AG04450 (cell line): Measurements from ENCODE around the gene EMP2. TPM values are rescaled to one million over a fixed set of nuclear protein-coding genes. Genes with fewer than 3 reads are reported as not detected.

Experiments used
- CTCF ChIA-PET: fragments of 300-600, 350-600 bp; formaldehyde crosslinking; extraction: SDS; loops from one replicate; lab custom pipeline; 2022; ENCODE audit warnings: antibody characterized with exemption, inconsistent platforms; lab: Charles Lee
- POLR2A ChIA-PET: fragments of 350-600 bp; formaldehyde crosslinking; extraction: SDS; loops from one replicate; lab custom pipeline; 2021; ENCODE audit warnings: antibody characterized with exemption, inconsistent platforms; lab: Yijun Ruan, JAX
- DNase-seq: peaks from one replicate; pipeline ENCODE4 v3.0.0-alpha.2; 2011; ENCODE audit warnings: low read depth, low spot score
- H3K27ac ChIP-seq: one replicate; pipeline ENCODE4 v1.5.1; 2012; ENCODE audit warnings: low read depth, low read length, control low read depth
- H3K27me3 ChIP-seq: one replicate; pipeline ENCODE4 v1.6.0; 2012; ENCODE audit warnings: low read length; ENCODE audit not compliant: control insufficient read depth, insufficient read depth
- H3K4me3 ChIP-seq: 2 replicates; pipeline ENCODE4 v1.5.1; 2011; ENCODE audit warnings: mild to moderate bottlenecking, low read depth, low read length, control low read depth
- H3K9me3 ChIP-seq: 2 replicates; pipeline ENCODE4 v1.5.1; 2012; ENCODE audit warnings: low read length; ENCODE audit not compliant: control insufficient read depth, insufficient read depth
- polyA plus RNA-seq: library from polyadenylated mRNA; depleted of rRNA; stranded (reverse); fragments of >200 nt; gene quantifications from 2 replicates; pipeline ENCODE4 v1.2.3, GENCODE V29; 2011
- TF ChIP-seq, protein P1 (sequence below): IDR thresholded peaks from 2 replicates; pipeline ENCODE4 v1.5.1; 2011; ENCODE audit warnings: low read depth, low read length, control low read depth, inconsistent platforms

EMP2 gene
- polyA plus RNA-seq, 1 experiment, result 15.2 TPM

- Histone ChIP-seq H3K9me3 (no peaks in the 10 kb centered on the region), H3K27ac (no peak overlapping the region), H3K27me3 (no peaks in the 10 kb centered on the region), H3K4me3 (no peak overlapping the region)
- TF ChIP-seq, protein P1, sequence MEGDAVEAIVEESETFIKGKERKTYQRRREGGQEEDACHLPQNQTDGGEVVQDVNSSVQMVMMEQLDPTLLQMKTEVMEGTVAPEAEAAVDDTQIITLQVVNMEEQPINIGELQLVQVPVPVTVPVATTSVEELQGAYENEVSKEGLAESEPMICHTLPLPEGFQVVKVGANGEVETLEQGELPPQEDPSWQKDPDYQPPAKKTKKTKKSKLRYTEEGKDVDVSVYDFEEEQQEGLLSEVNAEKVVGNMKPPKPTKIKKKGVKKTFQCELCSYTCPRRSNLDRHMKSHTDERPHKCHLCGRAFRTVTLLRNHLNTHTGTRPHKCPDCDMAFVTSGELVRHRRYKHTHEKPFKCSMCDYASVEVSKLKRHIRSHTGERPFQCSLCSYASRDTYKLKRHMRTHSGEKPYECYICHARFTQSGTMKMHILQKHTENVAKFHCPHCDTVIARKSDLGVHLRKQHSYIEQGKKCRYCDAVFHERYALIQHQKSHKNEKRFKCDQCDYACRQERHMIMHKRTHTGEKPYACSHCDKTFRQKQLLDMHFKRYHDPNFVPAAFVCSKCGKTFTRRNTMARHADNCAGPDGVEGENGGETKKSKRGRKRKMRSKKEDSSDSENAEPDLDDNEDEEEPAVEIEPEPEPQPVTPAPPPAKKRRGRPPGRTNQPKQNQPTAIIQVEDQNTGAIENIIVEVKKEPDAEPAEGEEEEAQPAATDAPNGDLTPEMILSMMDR, result no peak
- ChIA-PET CTCF (no interaction called here), POLR2A (no interaction called here)
- DNase-seq, result no peak
Measured at GRCh38 chr16:10571354-10571753, 9.0 kb downstream of the EMP2 start.

GRCh38 chr16:10569621-10570020, 10.8 kb downstream of the EMP2 start:
- Histone ChIP-seq H3K27me3 (no peaks in the 10 kb centered on the region), H3K9me3 (no peaks in the 10 kb centered on the region), H3K27ac (no peak overlapping the region), H3K4me3 (no peak overlapping the region)
- no peak for DNase-seq
- ChIA-PET POLR2A (no interaction called here), CTCF (interaction anchor here (0.9 kb wide), 1 partner anchor 10 kb away, joined by 3 read pairs; no protein-coding TSS in a partner anchor)
- TF ChIP-seq, protein P1, result no peak

- Histone ChIP-seq H3K27ac (no peak overlapping the region), H3K27me3 (no peaks in the 10 kb centered on the region), H3K9me3 (peaks cover 9% of the 10 kb centered on the region), H3K4me3 (no peak overlapping the region)
- ChIA-PET POLR2A (no interaction called here), CTCF (interaction anchor here (3.9 kb wide), 1 partner anchor 13 kb away, joined by 15 read pairs; the partner anchor contains the start of gene EMP2)
- TF ChIP-seq, protein P1, result no peak
- no peak for DNase-seq
Measured at GRCh38 chr16:10566613-10567012, 13.8 kb downstream of the EMP2 start.

GRCh38 chr16:10565167-10565566, 15.2 kb downstream of the EMP2 start:
- TF ChIP-seq, protein P1, result no peak
- Histone ChIP-seq H3K27me3 (no peaks in the 10 kb centered on the region), H3K4me3 (no peak overlapping the region), H3K27ac (no peak overlapping the region), H3K9me3 (peaks cover 9% of the 10 kb centered on the region)
- ChIA-PET CTCF (interaction anchor here (3.9 kb wide), 1 partner anchor 14 kb away, joined by 15 read pairs; the partner anchor contains the start of gene EMP2), POLR2A (no interaction called here)
- DNase-seq, result no peak

GRCh38 chr16:10564591-10564990, 15.8 kb downstream of the EMP2 start:
- TF ChIP-seq, protein P1, result no peak
- ChIA-PET CTCF (interaction anchor here (0.6 to 3.9 kb wide), 3 partner anchors 15 to 1219 kb away, joined by 3 to 15 read pairs (median 4); partner anchors contain the start of gene EMP2), POLR2A (no interaction called here)
- H3K4me3 ChIP-seq, result no peak overlapping the region
- peaks cover 9% of the 10 kb centered on the region for H3K9me3 ChIP-seq
- no peak overlapping the region for H3K27ac ChIP-seq
- DNase-seq, result no peak
- no peaks in the 10 kb centered on the region for H3K27me3 ChIP-seq
